ENCODE measurements around the gene KAZN. TPM values are rescaled to one million over a fixed set of nuclear protein-coding genes. Genes with fewer than 3 reads are reported as not detected.

KAZN gene
- total and polyA plus RNA-seq, 3 donors from 2014 or later: 12.1 to 14.6 (median 13.8) TPM

- 86 to 90% methylated on average over 10 of the region's 10 CpGs for WGBS, 2 donors
- H3K4me3 ChIP-seq: no peak overlapping the region
- TF ChIP-seq CTCF (IDR thresholded peaks at IDR 0.05) (no peak), POLR2A (IDR thresholded peaks at IDR 0.05) (no peak)
- H3K27ac ChIP-seq: no peak overlapping the region
- intact Hi-C loops (cut with DNase I; ENCODE audit: low total_unique reads): no loop called here
- no peaks in the 10 kb centered on the region for H3K9me3 ChIP-seq
- H3K27me3 ChIP-seq: no peaks in the 10 kb centered on the region
- no peaks in the 10 kb centered on the region for H3K4me1 ChIP-seq
- H3K36me3 ChIP-seq (ENCODE audit: low read depth, missing control alignments): no peaks in the 10 kb centered on the region
- no peak for DNase-seq
Observed at GRCh38 chr1:14679027-14679688, 80.7 kb downstream of the KAZN start.

- Histone ChIP-seq H3K36me3 (ENCODE audit: low read depth, missing control alignments) (no peaks in the 10 kb centered on the region), H3K9me3 (no peaks in the 10 kb centered on the region), H3K27ac (no peak overlapping the region), H3K4me1 (no peaks in the 10 kb centered on the region), H3K27me3 (no peaks in the 10 kb centered on the region), H3K4me3 (no peak overlapping the region)
- 94 to 97% methylated on average over 3 of the region's 3 CpGs for WGBS, 2 donors
- intact Hi-C loops (cut with DNase I; ENCODE audit: low total_unique reads): no loop called here
- DNase-seq: no peak
- no peak for TF ChIP-seq POLR2A (IDR thresholded peaks at IDR 0.05)
Observed at GRCh38 chr1:14681182-14681581, 82.7 kb downstream of the KAZN start.

GRCh38 chr1:14682941-14683621, 84.6 kb downstream of the KAZN start:
- Histone ChIP-seq H3K4me1 (no peaks in the 10 kb centered on the region), H3K4me3 (no peak overlapping the region), H3K9me3 (no peaks in the 10 kb centered on the region), H3K36me3 (ENCODE audit: low read depth, missing control alignments) (no peaks in the 10 kb centered on the region), H3K27me3 (no peaks in the 10 kb centered on the region), H3K27ac (no peak overlapping the region)
- WGBS, 2 donors: 42 to 54% methylated on average over 15 of the region's 15 CpGs
- intact Hi-C loops (cut with DNase I; ENCODE audit: low total_unique reads): no loop called here
- no peak for DNase-seq
- TF ChIP-seq CTCF (IDR thresholded peaks at IDR 0.05) (no peak), POLR2A (IDR thresholded peaks at IDR 0.05) (no peak)

- no peak overlapping the region for H3K4me3 ChIP-seq
- DNase-seq: no peak
- H3K36me3 ChIP-seq (ENCODE audit: low read depth, missing control alignments): no peaks in the 10 kb centered on the region
- intact Hi-C loops (cut with DNase I; ENCODE audit: low total_unique reads): no loop called here
- 92 to 94% methylated on average over 3 of the region's 3 CpGs for WGBS, 2 donors
- TF ChIP-seq CTCF (IDR thresholded peaks at IDR 0.05) (no peak), POLR2A (IDR thresholded peaks at IDR 0.05) (no peak)
- no peaks in the 10 kb centered on the region for H3K4me1 ChIP-seq
- no peaks in the 10 kb centered on the region for H3K9me3 ChIP-seq
- H3K27ac ChIP-seq: no peak overlapping the region
- no peaks in the 10 kb centered on the region for H3K27me3 ChIP-seq
Observed at GRCh38 chr1:14685078-14685477, 86.6 kb downstream of the KAZN start.

GRCh38 chr1:14686701-14687100, 88.2 kb downstream of the KAZN start:
- H3K27me3 ChIP-seq: no peaks in the 10 kb centered on the region
- H3K9me3 ChIP-seq: no peaks in the 10 kb centered on the region
- H3K4me3 ChIP-seq: no peak overlapping the region
- no peaks in the 10 kb centered on the region for H3K36me3 ChIP-seq (ENCODE audit: low read depth, missing control alignments)
- no peak for TF ChIP-seq POLR2A (IDR thresholded peaks at IDR 0.05)
- no peak for TF ChIP-seq CTCF (IDR thresholded peaks at IDR 0.05)
- 92 to 93% methylated on average over 2 to 4 of the region's 4 CpGs for WGBS, 2 donors
- no peaks in the 10 kb centered on the region for H3K4me1 ChIP-seq
- DNase-seq: no peak
- intact Hi-C loops (cut with DNase I; ENCODE audit: low total_unique reads): no loop called here
- H3K27ac ChIP-seq: no peak overlapping the region

Measured in testis (tissue), 3 donors.